Measurements from ENCODE around the gene BCAR3. TPM values are rescaled to one million over a fixed set of nuclear protein-coding genes. Genes with fewer than 3 reads are reported as not detected.
A peak's percentile ranks its signal among the peaks of the same experiment; 100 is the strongest.

The BCAR3 gene
- total RNA-seq, 1 donor from 2014 or later, result 59.5 TPM

DNA sequence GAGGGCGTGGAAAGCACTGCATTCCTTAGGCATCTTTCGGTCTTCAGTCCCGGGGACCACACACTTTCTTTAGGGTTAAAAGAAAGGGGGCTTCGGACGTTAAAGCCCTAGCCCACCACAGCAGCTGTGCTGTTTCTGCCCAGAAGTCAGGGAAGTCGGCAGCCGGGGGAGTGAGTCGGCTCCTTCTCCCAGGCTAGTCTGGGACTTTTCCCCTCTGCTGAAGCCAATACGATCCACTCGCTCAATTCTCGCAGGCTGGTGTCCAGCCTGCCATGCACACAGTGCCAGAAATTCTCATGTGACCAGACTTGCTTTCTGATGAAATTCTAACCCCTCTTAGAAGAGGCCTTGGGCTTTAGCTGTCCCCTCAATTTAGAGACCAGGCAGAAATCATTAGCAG lies 67.7 kb downstream of the BCAR3 start:
- Mint-ChIP-seq H3K4me1 (peaks cover 90% of the 10 kb centered on the region), H3K27ac (no peak overlapping the region), H3K27me3 (no peaks in the 10 kb centered on the region), H3K4me3 (no peak overlapping the region), H3K36me3 (ENCODE audit: low read depth) (peaks cover 15% of the 10 kb centered on the region), H3K9me3 (no peaks in the 10 kb centered on the region)
- intact Hi-C loops (cut with micrococcal nuclease), result no loop called here
- no peak for DNase-seq
- TF ChIP-seq, protein P1, sequence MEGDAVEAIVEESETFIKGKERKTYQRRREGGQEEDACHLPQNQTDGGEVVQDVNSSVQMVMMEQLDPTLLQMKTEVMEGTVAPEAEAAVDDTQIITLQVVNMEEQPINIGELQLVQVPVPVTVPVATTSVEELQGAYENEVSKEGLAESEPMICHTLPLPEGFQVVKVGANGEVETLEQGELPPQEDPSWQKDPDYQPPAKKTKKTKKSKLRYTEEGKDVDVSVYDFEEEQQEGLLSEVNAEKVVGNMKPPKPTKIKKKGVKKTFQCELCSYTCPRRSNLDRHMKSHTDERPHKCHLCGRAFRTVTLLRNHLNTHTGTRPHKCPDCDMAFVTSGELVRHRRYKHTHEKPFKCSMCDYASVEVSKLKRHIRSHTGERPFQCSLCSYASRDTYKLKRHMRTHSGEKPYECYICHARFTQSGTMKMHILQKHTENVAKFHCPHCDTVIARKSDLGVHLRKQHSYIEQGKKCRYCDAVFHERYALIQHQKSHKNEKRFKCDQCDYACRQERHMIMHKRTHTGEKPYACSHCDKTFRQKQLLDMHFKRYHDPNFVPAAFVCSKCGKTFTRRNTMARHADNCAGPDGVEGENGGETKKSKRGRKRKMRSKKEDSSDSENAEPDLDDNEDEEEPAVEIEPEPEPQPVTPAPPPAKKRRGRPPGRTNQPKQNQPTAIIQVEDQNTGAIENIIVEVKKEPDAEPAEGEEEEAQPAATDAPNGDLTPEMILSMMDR (IDR thresholded peaks at IDR 0.05), result no peak
- POLR2A ChIA-PET, result no interaction called here
- CTCF ChIA-PET, result interaction anchor here (0.6 to 2.3 kb wide), 2 partner anchors 16 to 200 kb away, joined by 3 to 9 read pairs; no protein-coding TSS in a partner anchor
- ATAC-seq (ENCODE audit: low read depth), result no peak

DNA sequence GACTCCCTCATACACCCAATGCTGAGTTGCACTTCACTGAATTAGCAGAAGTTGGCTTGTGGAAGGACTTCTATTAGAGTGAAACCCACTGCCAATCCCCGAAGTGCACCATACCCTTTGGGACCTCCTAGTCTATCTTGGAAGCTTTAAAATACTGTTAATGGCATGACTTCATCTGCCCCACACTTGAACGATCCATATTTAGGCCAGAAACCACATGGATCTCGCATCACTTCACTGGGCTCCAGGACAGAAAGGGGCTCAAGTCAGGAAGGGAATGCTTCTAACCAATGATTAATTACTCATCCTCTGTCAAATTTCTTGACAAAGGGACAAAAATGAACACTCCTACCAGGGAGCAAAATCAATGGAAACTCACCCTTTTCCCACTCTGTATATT lies 69.1 kb downstream of the BCAR3 start:
- Mint-ChIP-seq H3K27ac (peak overlapping the region; percentile 24), H3K9me3 (no peaks in the 10 kb centered on the region), H3K4me3 (no peak overlapping the region), H3K27me3 (no peaks in the 10 kb centered on the region), H3K4me1 (peaks cover 91% of the 10 kb centered on the region), H3K36me3 (ENCODE audit: low read depth) (peaks cover 15% of the 10 kb centered on the region)
- ATAC-seq (ENCODE audit: low read depth), result no peak
- no peak for DNase-seq
- POLR2A ChIA-PET, result no interaction called here
- intact Hi-C loops (cut with micrococcal nuclease), result no loop called here
- TF ChIP-seq, protein P1 (IDR thresholded peaks at IDR 0.05), result no peak
- CTCF ChIA-PET, result no interaction called here

DNA sequence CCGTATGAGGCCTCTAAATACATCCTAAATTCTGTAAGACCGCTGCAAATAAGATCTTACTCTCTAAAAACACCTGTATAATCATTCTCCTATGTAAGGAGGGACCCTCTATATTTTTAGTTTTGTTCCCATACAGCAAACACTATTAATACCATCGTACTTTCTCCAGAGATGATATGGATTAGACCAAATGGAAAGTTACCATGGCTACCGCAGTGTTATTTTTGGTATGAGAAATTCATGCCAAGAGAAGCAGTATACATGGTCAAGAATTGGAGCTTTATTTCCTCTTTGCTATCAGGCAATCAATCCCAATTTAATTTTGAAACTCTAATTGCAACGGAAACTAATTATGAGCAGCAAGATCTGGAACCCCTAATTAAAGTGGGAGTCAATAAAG lies 70.0 kb downstream of the BCAR3 start:
- TF ChIP-seq, protein P1 (IDR thresholded peaks at IDR 0.05), result no peak
- POLR2A ChIA-PET, result no interaction called here
- CTCF ChIA-PET, result no interaction called here
- Mint-ChIP-seq H3K4me3 (no peak overlapping the region), H3K36me3 (ENCODE audit: low read depth) (peaks cover 15% of the 10 kb centered on the region), H3K4me1 (peaks cover 91% of the 10 kb centered on the region), H3K27me3 (no peaks in the 10 kb centered on the region), H3K27ac (no peak overlapping the region), H3K9me3 (no peaks in the 10 kb centered on the region)
- no peak for DNase-seq
- no peak for ATAC-seq (ENCODE audit: low read depth)
- intact Hi-C loops (cut with micrococcal nuclease), result no loop called here

DNA sequence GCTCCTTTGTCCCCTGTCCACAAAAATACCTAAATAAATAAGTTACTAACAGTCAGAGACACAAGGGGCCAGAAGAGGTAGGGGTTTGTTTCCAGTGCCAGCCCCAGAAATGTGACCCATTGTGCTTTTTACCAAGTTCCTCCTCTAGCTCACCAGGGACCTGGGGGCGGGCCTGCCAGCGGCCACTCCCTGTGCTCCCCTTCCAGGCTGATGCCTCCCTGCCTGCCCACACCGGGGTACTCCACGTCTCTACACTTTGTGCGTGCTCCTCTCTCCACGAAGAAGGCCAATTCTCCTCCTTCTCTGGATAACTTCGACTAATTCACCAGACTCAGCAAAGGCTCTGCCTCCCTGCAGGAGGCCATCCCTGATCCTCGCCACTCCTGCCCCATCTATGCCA lies 72.1 kb downstream of the BCAR3 start:
- Mint-ChIP-seq H3K4me1 (peaks cover 82% of the 10 kb centered on the region), H3K4me3 (peak overlapping the region; percentile 62), H3K9me3 (no peaks in the 10 kb centered on the region), H3K27ac (peak overlapping the region; percentile 87), H3K36me3 (ENCODE audit: low read depth) (peaks cover 16% of the 10 kb centered on the region), H3K27me3 (no peaks in the 10 kb centered on the region)
- POLR2A ChIA-PET, result interaction anchor here (1.0 kb wide), 2 partner anchors 9 to 33 kb away, joined by 3 to 8 read pairs; no protein-coding TSS in a partner anchor
- DNase-seq (no peak), ATAC-seq (ENCODE audit: low read depth) (no peak)
- TF ChIP-seq, protein P1 (IDR thresholded peaks at IDR 0.05), result no peak
- CTCF ChIA-PET, result no interaction called here
- intact Hi-C loops (cut with micrococcal nuclease), result loop anchor here (2.0 kb wide), 2 partner anchors 19 to 429 kb away; partner anchors contain the start of genes CCDC18 and TMED5

DNA sequence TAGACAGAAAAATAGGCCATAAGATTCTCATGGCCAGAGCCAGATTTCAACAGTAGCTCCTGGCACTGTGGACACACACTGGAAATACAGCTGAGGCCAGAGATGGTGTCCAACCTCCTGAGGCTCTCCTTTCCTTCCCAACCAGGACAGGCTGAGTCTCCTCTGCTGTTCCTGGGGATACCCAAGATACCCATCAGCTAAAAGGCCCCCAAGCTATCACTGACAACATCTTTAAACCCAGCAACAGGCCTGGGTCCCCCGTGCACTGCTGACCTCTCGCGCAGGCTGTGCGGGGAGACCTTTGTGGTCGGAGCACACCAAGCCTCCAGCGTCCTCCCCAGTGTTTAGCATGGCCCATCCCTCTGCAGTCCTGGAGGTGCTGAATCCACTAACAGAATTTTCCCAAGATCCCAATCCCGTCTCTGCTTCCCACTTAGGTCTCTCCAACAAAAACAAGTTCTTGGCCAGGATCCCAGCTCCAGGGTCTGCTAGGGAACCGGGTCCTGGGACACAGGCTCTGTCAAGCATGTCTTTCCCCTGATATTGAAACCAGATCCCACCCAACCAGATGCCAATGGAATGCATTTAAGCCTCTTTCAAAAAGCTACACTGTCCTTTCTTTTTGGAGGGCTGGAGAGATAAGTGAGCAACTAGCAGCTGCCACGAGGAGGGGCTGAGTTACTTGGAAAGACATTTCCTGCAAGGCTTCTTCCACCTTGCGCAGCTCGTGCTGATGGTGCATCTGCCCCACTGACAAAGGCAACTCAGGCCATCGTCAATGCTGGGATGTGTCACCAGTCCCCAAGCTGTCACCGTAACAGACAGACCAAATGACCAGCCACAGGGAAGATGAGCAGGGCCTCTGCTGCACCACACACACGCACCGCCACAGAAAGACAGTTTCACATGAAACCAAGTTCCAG lies 73.2 kb downstream of the BCAR3 start:
- Mint-ChIP-seq H3K9me3 (no peaks in the 10 kb centered on the region), H3K4me1 (peaks cover 75% of the 10 kb centered on the region), H3K4me3 (peak overlapping the region; percentile 62), H3K27me3 (no peaks in the 10 kb centered on the region), H3K36me3 (ENCODE audit: low read depth) (peaks cover 18% of the 10 kb centered on the region), H3K27ac (peak overlapping the region; percentile 87)
- DNase-seq, result no peak
- ChIA-PET POLR2A (interaction anchor here (0.9 to 1.8 kb wide), 10 partner anchors 8 to 238 kb away, joined by 3 to 8 read pairs (median 5); partner anchors contain the start of gene BCAR3), CTCF (interaction anchor here (0.7 to 3.0 kb wide), 5 partner anchors 8 to 205 kb away, joined by 3 to 19 read pairs (median 5); no protein-coding TSS in a partner anchor)
- peak; percentile 28 for ATAC-seq (ENCODE audit: low read depth)
- TF ChIP-seq, protein P1 (IDR thresholded peaks at IDR 0.05), result no peak
- intact Hi-C loops (cut with micrococcal nuclease), result loop anchor here (1.0 to 2.0 kb wide), 6 partner anchors 8 to 428 kb away; partner anchors contain the start of genes CCDC18 and TMED5

Measured in activated B cell treated with CpG ODN at 0.5 μM for 24 hours (primary cell).